ENCODE measurements around the gene KCTD11. TPM values are rescaled to one million over a fixed set of nuclear protein-coding genes. Genes with fewer than 3 reads are reported as not detected.

Gene KCTD11
- total and polyA plus RNA-seq, 7 donors = 2.9 to 13.2 (median 5.1) TPM

DNA sequence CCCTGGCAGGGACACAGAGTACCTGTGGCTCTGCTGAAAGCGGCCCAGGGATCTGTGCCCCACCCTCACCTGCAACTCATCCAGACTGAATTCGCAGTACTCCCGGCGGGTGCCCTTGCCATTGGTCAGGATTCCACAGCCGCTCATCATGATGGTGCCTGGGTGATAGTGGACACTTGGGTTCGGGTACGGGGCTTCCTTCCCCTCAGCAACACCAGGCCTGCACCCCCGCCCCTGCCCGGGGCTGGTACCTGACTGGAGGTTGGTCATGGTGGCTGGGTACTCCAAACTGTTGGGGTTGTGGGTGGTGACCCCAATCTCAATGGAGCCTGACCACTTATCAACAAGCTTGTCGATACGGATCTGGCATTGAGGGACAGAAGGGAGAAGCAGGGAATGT lies 25.8 kb upstream of the KCTD11 start:
- DNase-seq (no peak), ATAC-seq (no peak)
- H3K27me3 ChIP-seq (ENCODE audit: insufficient read depth in 3 of 3, low read length in 2 of 3) = no peaks in the 10 kb centered on the region
- TF ChIP-seq, protein P1, sequence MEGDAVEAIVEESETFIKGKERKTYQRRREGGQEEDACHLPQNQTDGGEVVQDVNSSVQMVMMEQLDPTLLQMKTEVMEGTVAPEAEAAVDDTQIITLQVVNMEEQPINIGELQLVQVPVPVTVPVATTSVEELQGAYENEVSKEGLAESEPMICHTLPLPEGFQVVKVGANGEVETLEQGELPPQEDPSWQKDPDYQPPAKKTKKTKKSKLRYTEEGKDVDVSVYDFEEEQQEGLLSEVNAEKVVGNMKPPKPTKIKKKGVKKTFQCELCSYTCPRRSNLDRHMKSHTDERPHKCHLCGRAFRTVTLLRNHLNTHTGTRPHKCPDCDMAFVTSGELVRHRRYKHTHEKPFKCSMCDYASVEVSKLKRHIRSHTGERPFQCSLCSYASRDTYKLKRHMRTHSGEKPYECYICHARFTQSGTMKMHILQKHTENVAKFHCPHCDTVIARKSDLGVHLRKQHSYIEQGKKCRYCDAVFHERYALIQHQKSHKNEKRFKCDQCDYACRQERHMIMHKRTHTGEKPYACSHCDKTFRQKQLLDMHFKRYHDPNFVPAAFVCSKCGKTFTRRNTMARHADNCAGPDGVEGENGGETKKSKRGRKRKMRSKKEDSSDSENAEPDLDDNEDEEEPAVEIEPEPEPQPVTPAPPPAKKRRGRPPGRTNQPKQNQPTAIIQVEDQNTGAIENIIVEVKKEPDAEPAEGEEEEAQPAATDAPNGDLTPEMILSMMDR (IDR thresholded peaks at IDR 0.05) = no peak
- peaks cover 12% of the 10 kb centered on the region for H3K4me1 ChIP-seq
- intact Hi-C loops (cut with DNase I) = no loop called here
- no peak overlapping the region for H3K27ac ChIP-seq
- no peaks in the 10 kb centered on the region for H3K9me3 ChIP-seq
- peaks cover 5 to 59% of the 10 kb centered on the region in 2 donors for H3K36me3 ChIP-seq (ENCODE audit: insufficient read depth in 1 of 2, low read depth in 1 of 2)
- WGBS, 3 donors = 88 to 92% (median 92%) methylated on average over 11 of the region's 11 CpGs
- no peak overlapping the region for H3K4me3 ChIP-seq

DNA sequence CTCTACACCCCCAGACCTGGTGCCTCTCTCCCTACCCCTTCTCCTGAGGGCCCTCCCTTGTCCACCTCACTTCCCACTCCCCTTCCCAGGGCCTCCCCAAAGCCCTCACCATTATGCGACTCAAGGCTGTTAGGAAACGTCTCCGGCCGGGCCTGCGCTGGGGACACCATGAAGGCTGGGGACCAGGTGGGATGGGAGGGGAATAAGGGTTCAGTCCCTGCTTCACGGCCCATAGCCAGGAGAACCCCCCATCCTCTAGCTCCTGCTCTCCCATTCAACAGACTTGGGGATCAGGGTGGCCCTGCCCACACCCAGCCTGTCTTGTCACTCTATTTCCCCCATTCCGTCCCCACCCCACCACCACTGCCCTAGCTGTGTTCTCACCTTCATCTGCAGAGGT lies 24.9 kb upstream of the KCTD11 start:
- Histone ChIP-seq H3K4me3 (no peak overlapping the region), H3K9me3 (no peaks in the 10 kb centered on the region), H3K4me1 (peaks cover 12% of the 10 kb centered on the region), H3K27ac (no peak overlapping the region), H3K36me3 (ENCODE audit: insufficient read depth in 1 of 2, low read depth in 1 of 2) (peaks cover 5 to 50% of the 10 kb centered on the region in 2 donors), H3K27me3 (ENCODE audit: insufficient read depth in 3 of 3, low read length in 2 of 3) (no peaks in the 10 kb centered on the region)
- TF ChIP-seq, protein P1 (IDR thresholded peaks at IDR 0.05) = no peak
- ATAC-seq (no peak), DNase-seq (no peak)
- intact Hi-C loops (cut with DNase I) = no loop called here
- 81 to 87% (median 86%) methylated on average over 6 to 7 of the region's 7 CpGs for WGBS, 3 donors

DNA sequence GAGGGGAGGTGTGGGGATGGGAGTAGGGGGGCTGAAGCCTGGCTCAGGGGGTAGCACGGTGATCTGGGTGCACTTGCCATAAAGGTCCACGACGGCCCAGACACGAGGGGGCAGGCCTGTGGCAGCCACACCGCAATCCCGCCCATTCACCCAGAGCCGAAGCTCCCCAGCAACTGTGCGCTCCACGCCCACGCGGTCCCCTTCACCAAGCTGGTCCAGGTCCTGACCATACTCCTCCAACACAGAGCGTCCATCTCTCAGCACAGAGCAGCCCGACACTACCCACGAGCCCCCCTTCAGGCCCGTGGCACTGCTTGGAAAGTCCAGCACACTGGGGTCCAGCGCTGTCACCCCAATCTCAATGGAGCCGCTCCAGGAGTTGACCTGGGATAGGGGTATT lies 24.5 kb upstream of the KCTD11 start:
- Histone ChIP-seq H3K9me3 (no peaks in the 10 kb centered on the region), H3K4me3 (peak overlapping the region; percentile 95), H3K27ac (no peak overlapping the region), H3K4me1 (peaks cover 12% of the 10 kb centered on the region), H3K27me3 (ENCODE audit: insufficient read depth in 3 of 3, low read length in 2 of 3) (no peaks in the 10 kb centered on the region), H3K36me3 (ENCODE audit: insufficient read depth in 1 of 2, low read depth in 1 of 2) (peaks cover 3 to 46% of the 10 kb centered on the region in 2 donors)
- TF ChIP-seq, protein P1 (IDR thresholded peaks at IDR 0.05) = no peak
- intact Hi-C loops (cut with DNase I) = no loop called here
- WGBS, 3 donors = 78 to 95% (median 80%) methylated on average over 13 to 17 of the region's 17 CpGs
- DNase-seq (no peak), ATAC-seq (no peak)

DNA sequence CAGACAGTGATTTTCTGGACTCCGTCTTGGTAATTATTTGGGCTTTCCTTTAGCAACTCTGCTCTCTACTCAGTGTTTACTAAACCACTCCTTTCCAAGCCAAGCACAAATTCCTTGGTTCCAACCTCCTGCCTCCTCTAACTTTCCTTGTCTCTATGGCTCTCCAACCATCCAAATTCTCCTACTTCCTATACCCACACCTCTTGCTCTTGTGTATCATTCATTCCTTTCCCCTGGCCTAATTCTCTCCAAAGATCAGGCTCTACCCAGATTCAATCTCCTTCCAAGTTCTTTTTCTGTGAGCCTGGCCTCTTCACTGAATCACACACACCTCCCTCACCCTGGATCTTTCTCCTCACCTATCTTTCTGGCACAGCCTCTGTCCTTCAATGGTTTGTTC lies 24.0 kb upstream of the KCTD11 start:
- Histone ChIP-seq H3K4me3 (peak overlapping the region; percentile 95), H3K36me3 (ENCODE audit: insufficient read depth in 1 of 2, low read depth in 1 of 2) (peaks cover 2 to 41% of the 10 kb centered on the region in 2 donors), H3K27me3 (ENCODE audit: insufficient read depth in 3 of 3, low read length in 2 of 3) (no peaks in the 10 kb centered on the region), H3K9me3 (no peaks in the 10 kb centered on the region), H3K4me1 (peaks cover 12% of the 10 kb centered on the region), H3K27ac (no peak overlapping the region)
- no peak for DNase-seq
- WGBS, 3 donors = 59 to 85% (median 77%) methylated on average over 1 of the region's 1 CpG
- TF ChIP-seq, protein P1 (IDR thresholded peaks at IDR 0.05) = no peak
- ATAC-seq = no peak
- intact Hi-C loops (cut with DNase I) = no loop called here

DNA sequence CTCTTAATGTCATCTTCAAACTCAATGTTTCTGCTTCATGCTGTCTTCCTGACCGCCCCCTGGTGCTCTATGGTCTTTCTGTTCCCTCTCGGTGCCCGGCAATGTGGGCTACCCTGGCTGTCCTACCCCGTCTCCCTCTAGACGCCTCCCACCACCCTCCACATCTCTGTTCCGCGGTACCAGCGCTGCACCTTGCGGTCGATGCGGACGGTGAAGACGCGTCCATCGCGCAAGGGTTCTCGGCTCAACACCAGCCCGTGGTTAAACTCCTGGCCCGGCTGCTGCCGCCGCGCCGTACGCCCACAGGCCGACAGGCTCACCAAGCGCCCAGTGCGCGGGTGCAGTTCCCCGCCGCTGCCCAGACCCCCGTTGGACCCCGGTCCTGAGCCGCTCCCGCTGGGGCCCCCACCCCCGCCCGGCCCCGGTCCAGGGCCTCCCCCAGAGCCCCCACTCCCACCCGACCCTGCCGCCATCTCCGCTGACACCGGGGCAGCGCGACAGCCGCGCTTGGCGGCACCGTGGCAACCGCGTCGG lies 23.1 kb upstream of the KCTD11 start, which contains the start of gene NEURL4:
Gene NEURL4 (minus strand): TSS at position 496 of the 534 bp plus-strand sequence. CDS start 23 bp downstream, at position 473.
- Histone ChIP-seq H3K27ac (peak within 1 kb of the TSS; percentile 92), H3K36me3 (ENCODE audit: insufficient read depth in 1 of 2, low read depth in 1 of 2) (peaks cover 0 to 32% of the 10 kb centered on the region in 2 donors), H3K27me3 (ENCODE audit: insufficient read depth in 3 of 3, low read length in 2 of 3) (no peaks in the 10 kb centered on the region), H3K4me3 (peak within 1 kb of the TSS; percentile 95), H3K4me1 (peaks cover 12% of the 10 kb centered on the region), H3K9me3 (no peaks in the 10 kb centered on the region)
- TF ChIP-seq, protein P1 (IDR thresholded peaks at IDR 0.05) = no peak
- ATAC-seq = peak in 1 of 4 donors; percentile 27
- intact Hi-C loops (cut with DNase I) = no loop called here
- 0 to 1% (median 0%) methylated on average over 37 to 50 of the region's 50 CpGs for WGBS, 3 donors
- no peak for DNase-seq

Measured in psoas muscle (tissue), 8 donors.